Measurements from ENCODE around the gene TMEM63C. TPM values are rescaled to one million over a fixed set of nuclear protein-coding genes. Genes with fewer than 3 reads are reported as not detected.
"Not testable (repeated sequence)": the region's sequence is repeated elsewhere in the genome, so short reads cannot be mapped to it uniquely, and the experiment has no call there.

The TMEM63C gene
- total and polyA plus RNA-seq, 2 donors (not counting 1 experiment from before 2014, with no cell fraction given) = 0.63 to 3.2 TPM

- Histone ChIP-seq H3K4me1 (ENCODE audit: control insufficient read depth in 2 of 2, insufficient read depth in 2 of 2, low read length in 2 of 2) (no peaks in the 10 kb centered on the region), H3K27me3 (replicated peaks in 1 of 4; ENCODE audit: control extremely low read depth in 1 of 4, control insufficient read depth in 3 of 4, insufficient read depth in 4 of 4, low read length in 3 of 4) (no peaks in the 10 kb centered on the region), H3K27ac (ENCODE audit: low read length in 2 of 2) (no peak overlapping the region), H3K4me3 (ENCODE audit: control extremely low read depth in 1 of 5, extremely low read depth in 1 of 5, insufficient read depth in 1 of 5, low read depth in 2 of 5, low read length in 4 of 5) (no peak overlapping the region), H4K20me1 (ENCODE audit: control insufficient read depth, insufficient read depth, low read length, poor library complexity, severe bottlenecking) (no peaks in the 10 kb centered on the region), H3K9ac (ENCODE audit: low read length) (no peak overlapping the region), H3K4me2 (replicated peaks; ENCODE audit: low read depth, low read length, poor library complexity, severe bottlenecking) (no peak overlapping the region), H3K36me3 (replicated peaks in 1 of 2; ENCODE audit: control extremely low read depth in 1 of 2, control insufficient read depth in 1 of 2, extremely low read depth in 1 of 2, insufficient read depth in 2 of 2, low read length in 1 of 2) (peaks cover 2 to 16% of the 10 kb centered on the region in 2 experiments), H2AFZ (ENCODE audit: insufficient read depth, low read depth, low read length, poor library complexity, severe bottlenecking) (no peak overlapping the region), H3K79me2 (ENCODE audit: control insufficient read depth, insufficient read depth, low read length) (no peaks in the 10 kb centered on the region), H3K9me3 (ENCODE audit: control extremely low read depth in 1 of 3, control insufficient read depth in 2 of 3, insufficient read depth in 1 of 3, low read length in 2 of 3) (no peaks in the 10 kb centered on the region)
- WGBS (ENCODE audit: insufficient coverage) = 98% methylated on average over 12 of the region's 13 CpGs
- ChIA-PET CTCF (no interaction called here), POLR2A (no interaction called here)
- ATAC-seq (ENCODE audit: low read depth) = no peak
- DNase-seq = no peak
- TF ChIP-seq EZH2 (IDR thresholded peaks at IDR 0.05; ENCODE audit: borderline replicate concordance, insufficient read depth, low read depth, low read length, poor library complexity, severe bottlenecking) (no peak), CTCF (IDR thresholded peaks at IDR 0.05) (no peak)
- no peak overlapping the region for H3K27ac Mint-ChIP-seq
- H3K4me1 Mint-ChIP-seq = no peaks in the 10 kb centered on the region
- H3K9me3 Mint-ChIP-seq (ENCODE audit: insufficient read depth) = no peaks in the 10 kb centered on the region
- H3K27me3 Mint-ChIP-seq = no peaks in the 10 kb centered on the region
- H3K4me3 Mint-ChIP-seq = no peak overlapping the region
- intact Hi-C loops (cut with micrococcal nuclease) = no loop called here
Measured at GRCh38 chr14:77279719-77280118, 98.1 kb downstream of the TMEM63C start.

- H3K36me3 ChIP-seq (replicated peaks in 1 of 2; ENCODE audit: control extremely low read depth in 1 of 2, control insufficient read depth in 1 of 2, extremely low read depth in 1 of 2, insufficient read depth in 2 of 2, low read length in 1 of 2) = peaks cover 2 to 16% of the 10 kb centered on the region in 2 experiments
- H3K9me3 Mint-ChIP-seq (ENCODE audit: insufficient read depth); ATAC-seq (ENCODE audit: low read depth); H3K79me2 ChIP-seq (ENCODE audit: control insufficient read depth, insufficient read depth, low read length); H4K20me1 ChIP-seq (ENCODE audit: control insufficient read depth, insufficient read depth, low read length, poor library complexity, severe bottlenecking); H3K9me3 ChIP-seq (ENCODE audit: control extremely low read depth in 1 of 3, control insufficient read depth in 2 of 3, insufficient read depth in 1 of 3, low read length in 2 of 3); intact Hi-C loops (cut with micrococcal nuclease); H3K27ac Mint-ChIP-seq; H3K4me3 ChIP-seq (ENCODE audit: control extremely low read depth in 1 of 5, extremely low read depth in 1 of 5, insufficient read depth in 1 of 5, low read depth in 2 of 5, low read length in 4 of 5); POLR2A ChIA-PET; H3K4me1 Mint-ChIP-seq; H3K4me2 ChIP-seq (replicated peaks; ENCODE audit: low read depth, low read length, poor library complexity, severe bottlenecking); DNase-seq; H3K27ac ChIP-seq (ENCODE audit: low read length in 2 of 2); H3K4me3 Mint-ChIP-seq; H3K4me1 ChIP-seq (ENCODE audit: control insufficient read depth in 2 of 2, insufficient read depth in 2 of 2, low read length in 2 of 2); H3K9ac ChIP-seq (ENCODE audit: low read length); H3K27me3 Mint-ChIP-seq; H3K27me3 ChIP-seq (replicated peaks in 1 of 4; ENCODE audit: control extremely low read depth in 1 of 4, control insufficient read depth in 3 of 4, insufficient read depth in 4 of 4, low read length in 3 of 4); H2AFZ ChIP-seq (ENCODE audit: insufficient read depth, low read depth, low read length, poor library complexity, severe bottlenecking): not testable (repeated sequence)
- CTCF ChIA-PET = interaction anchor here (0.7 kb wide), 1 partner anchor 172 kb away, joined by 3 read pairs; no protein-coding TSS in a partner anchor
- 100% methylated on average over 2 of the region's 4 CpGs for WGBS (ENCODE audit: insufficient coverage)
Measured at GRCh38 chr14:77280921-77281320, 99.3 kb downstream of the TMEM63C start.
